Measurements from ENCODE around the gene DUSP22.
"Not testable (repeated sequence)": the region's sequence is repeated elsewhere in the genome, so short reads cannot be mapped to it uniquely, and the experiment has no call there.

DUSP22 gene

GRCh38 chr6:291697-292505 is at the start of gene DUSP22:
Gene DUSP22 (plus strand): TSS chr6:292487. CDS start chr6:292540, 53 bp downstream.
- Histone ChIP-seq H3K27ac (peak within 1 kb of the TSS; percentile 91), H3K36me3 (no peaks in the 10 kb centered on the region), H3K4me1 (ENCODE audit: control insufficient read depth in 1 of 2, insufficient read depth in 1 of 2, low read depth in 1 of 2, low read length in 1 of 2) (peaks cover 77 to 78% of the 10 kb centered on the region in 2 experiments), H3K4me3 (ENCODE audit: low read depth in 1 of 2, low read length in 1 of 2) (peak within 1 kb of the TSS; percentile 70 to 77), H3K9me3 (no peaks in the 10 kb centered on the region), H3K27me3 (no peaks in the 10 kb centered on the region)
- TF ChIP-seq CTCF (IDR thresholded peaks at IDR 0.05): peak; percentile 7

- no peak for TF ChIP-seq CTCF (IDR thresholded peaks at IDR 0.05)
These were observed 45.9 kb upstream of the DUSP22 start for GRCh38 chr6:246352-246751.

GRCh38 chr6:247351-247750 is 44.9 kb upstream of the DUSP22 start:
- H3K27ac ChIP-seq: no peak overlapping the region
- TF ChIP-seq CTCF (IDR thresholded peaks at IDR 0.05): no peak
- peaks cover 6% of the 10 kb centered on the region for H3K27me3 ChIP-seq
- H3K9me3 ChIP-seq: no peaks in the 10 kb centered on the region
- H3K4me1 ChIP-seq (ENCODE audit: control insufficient read depth in 1 of 2, insufficient read depth in 1 of 2, low read depth in 1 of 2, low read length in 1 of 2): no peaks in the 10 kb centered on the region
- no peak overlapping the region for H3K4me3 ChIP-seq (ENCODE audit: low read depth in 1 of 2, low read length in 1 of 2)
- H3K36me3 ChIP-seq: no peaks in the 10 kb centered on the region

More at GRCh38 chr6:246352-246751, 45.9 kb upstream of the DUSP22 start:
- Histone ChIP-seq H3K27ac (no peak overlapping the region), H3K9me3 (no peaks in the 10 kb centered on the region), H3K36me3 (no peaks in the 10 kb centered on the region), H3K4me1 (ENCODE audit: control insufficient read depth in 1 of 2, insufficient read depth in 1 of 2, low read depth in 1 of 2, low read length in 1 of 2) (no peaks in the 10 kb centered on the region), H3K27me3 (peaks cover 10% of the 10 kb centered on the region), H3K4me3 (ENCODE audit: low read depth in 1 of 2, low read length in 1 of 2) (no peak overlapping the region)

GRCh38 chr6:248046-248445 is 44.2 kb upstream of the DUSP22 start:
- H3K36me3 ChIP-seq; H3K4me3 ChIP-seq (ENCODE audit: low read depth in 1 of 2, low read length in 1 of 2); H3K27ac ChIP-seq; H3K9me3 ChIP-seq; H3K4me1 ChIP-seq (ENCODE audit: control insufficient read depth in 1 of 2, insufficient read depth in 1 of 2, low read depth in 1 of 2, low read length in 1 of 2); H3K27me3 ChIP-seq: not testable (repeated sequence)

GRCh38 chr6:250676-251075 is 41.6 kb upstream of the DUSP22 start:
- Histone ChIP-seq H3K27me3 (no peaks in the 10 kb centered on the region), H3K9me3 (no peaks in the 10 kb centered on the region), H3K4me1 (ENCODE audit: control insufficient read depth in 1 of 2, insufficient read depth in 1 of 2, low read depth in 1 of 2, low read length in 1 of 2) (peaks cover 5 to 11% of the 10 kb centered on the region in 2 experiments), H3K36me3 (no peaks in the 10 kb centered on the region), H3K4me3 (ENCODE audit: low read depth in 1 of 2, low read length in 1 of 2) (no peak overlapping the region), H3K27ac (no peak overlapping the region)
- no peak for TF ChIP-seq CTCF (IDR thresholded peaks at IDR 0.05)

- Histone ChIP-seq H3K9me3 (no peaks in the 10 kb centered on the region), H3K27ac (no peak overlapping the region), H3K27me3 (no peaks in the 10 kb centered on the region), H3K36me3 (no peaks in the 10 kb centered on the region), H3K4me1 (ENCODE audit: control insufficient read depth in 1 of 2, insufficient read depth in 1 of 2, low read depth in 1 of 2, low read length in 1 of 2) (peaks cover 5 to 14% of the 10 kb centered on the region in 2 experiments), H3K4me3 (ENCODE audit: low read depth in 1 of 2, low read length in 1 of 2) (no peak overlapping the region)
- TF ChIP-seq CTCF (IDR thresholded peaks at IDR 0.05): no peak
These were observed 40.4 kb upstream of the DUSP22 start for GRCh38 chr6:251920-252319.
